HG03354 (cell line): ENCODE results near the gene UBE2Q1.
"Not testable (repeated sequence)": the region's sequence is repeated elsewhere in the genome, so short reads cannot be mapped to it uniquely, and the experiment has no call there.

Experiments used
- ATAC-seq: cut with Tn5 transposase; IDR thresholded peaks from one replicate; pipeline ENCODE4 v1.9.1; 2021; ENCODE audit warnings: mild to moderate bottlenecking; ENCODE audit not compliant: unreplicated experiment, poor library complexity, severe bottlenecking

UBE2Q1 gene

DNA sequence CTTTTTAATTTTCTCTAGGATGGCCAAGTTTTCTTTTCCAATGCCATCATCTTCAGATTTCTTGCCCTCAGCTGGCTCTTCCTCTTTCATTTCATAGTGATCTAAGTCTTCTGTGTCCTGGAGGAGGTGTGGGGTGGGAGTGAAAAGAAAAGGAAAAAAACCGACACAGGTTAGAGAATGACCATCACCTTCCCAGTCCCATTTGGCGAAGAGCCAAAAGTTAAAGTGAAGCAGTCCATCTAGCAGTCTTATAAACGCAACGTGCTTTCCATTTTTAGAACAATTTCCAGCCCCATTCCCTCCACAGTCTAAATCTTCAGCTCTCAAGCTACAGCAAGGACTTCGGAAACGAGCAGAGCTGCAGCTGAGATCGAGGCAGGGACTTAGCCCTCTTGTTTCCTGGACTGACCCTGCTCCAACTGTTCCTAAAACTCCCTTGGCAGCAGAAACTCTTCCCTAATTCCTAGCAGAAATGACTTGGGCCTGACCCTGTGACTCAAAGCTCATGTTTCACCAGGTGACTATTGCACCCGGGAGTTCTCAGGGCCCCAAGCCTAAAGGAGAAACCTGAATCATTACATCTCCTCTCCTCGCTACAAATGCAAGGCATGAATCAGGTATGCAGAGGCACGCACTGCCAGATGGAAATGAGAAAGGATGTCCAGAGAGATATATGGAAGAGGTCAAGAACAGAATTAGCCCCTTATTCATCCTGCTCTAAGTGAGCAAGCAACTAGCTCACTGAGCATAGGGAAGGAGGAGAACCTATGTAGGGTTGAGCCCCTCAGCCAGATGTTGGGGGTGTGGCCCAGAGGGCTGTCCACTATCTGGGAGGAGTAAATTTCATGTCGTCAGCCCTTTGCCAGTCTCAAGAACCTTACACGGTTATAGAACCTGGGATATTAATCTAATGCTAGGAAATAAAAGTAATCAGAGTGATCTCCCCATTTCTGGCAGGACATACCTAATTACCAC lies 5.1 kb downstream of the UBE2Q1 start:
- ATAC-seq: no peak

- no peak for ATAC-seq
Observed at GRCh38 chr1:154552036-154552435, 6.4 kb downstream of the UBE2Q1 start.

DNA sequence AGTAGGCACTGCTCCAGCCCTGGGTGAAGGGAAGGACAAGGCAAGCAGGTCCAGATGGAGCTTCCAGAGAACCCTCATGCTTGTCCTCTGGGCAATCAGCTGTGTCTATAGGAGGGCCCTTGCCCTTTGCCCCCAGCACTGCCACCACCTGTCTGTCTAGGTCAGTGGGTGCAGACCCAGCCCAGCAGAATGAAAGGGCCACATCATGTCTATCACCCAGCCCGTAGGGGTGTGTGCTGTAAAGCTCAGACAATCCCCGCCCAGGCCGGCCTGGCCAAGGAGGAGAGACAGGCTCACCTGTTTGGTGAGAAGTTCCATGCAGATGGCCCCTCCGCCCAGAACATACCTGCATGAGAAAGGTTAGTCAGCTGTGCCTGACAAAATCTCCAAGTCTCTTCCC lies 7.0 kb downstream of the UBE2Q1 start:
- no peak for ATAC-seq

- ATAC-seq: no peak
Observed at GRCh38 chr1:154550657-154551056, 7.8 kb downstream of the UBE2Q1 start.

DNA sequence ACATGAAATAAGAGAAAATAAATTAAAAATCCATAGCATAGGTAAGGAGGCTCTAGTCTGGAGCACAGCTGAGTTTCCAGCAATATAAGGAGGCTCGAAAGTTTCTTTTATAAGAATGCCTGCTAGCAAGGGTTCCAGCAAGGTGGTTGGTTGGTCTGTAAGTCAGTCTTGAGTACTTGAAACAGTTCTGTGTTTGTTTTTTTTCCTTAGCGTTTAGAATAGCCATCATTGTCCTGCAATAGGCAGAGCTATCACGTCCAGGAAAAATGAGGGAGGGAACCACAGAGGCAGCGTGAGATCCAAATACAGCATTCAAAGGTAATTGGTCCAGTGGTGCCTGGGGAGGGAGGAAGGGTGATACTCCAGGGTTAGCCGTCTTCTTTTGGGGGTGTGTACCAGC lies 8.4 kb downstream of the UBE2Q1 start:
- ATAC-seq: no peak

DNA sequence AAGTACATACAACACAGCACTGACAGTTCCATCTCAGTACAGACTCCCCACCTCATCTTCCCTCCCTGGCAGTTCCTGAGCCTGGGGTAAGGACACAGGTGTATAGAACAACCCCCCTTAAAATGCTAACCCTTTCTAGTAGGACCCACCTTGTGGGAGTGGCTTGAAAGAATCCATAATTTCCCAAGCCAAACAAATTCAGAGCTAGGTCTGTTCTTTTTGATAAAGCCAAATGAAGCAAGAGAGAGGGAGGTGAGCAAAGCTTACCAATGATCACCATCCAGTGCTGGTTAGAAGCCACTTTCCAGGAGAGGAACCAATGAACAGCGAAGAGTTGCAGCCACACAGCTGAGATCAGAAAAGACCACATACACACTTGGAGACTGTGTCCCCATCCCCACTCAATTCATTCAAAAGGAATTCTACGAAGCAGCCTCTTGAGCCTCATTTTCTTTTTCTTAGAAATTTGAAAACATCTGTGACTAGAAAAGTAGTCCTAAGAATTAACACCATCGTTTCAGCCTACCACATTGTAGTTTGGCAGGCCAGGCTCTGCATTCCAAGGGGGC lies 9.2 kb downstream of the UBE2Q1 start:
- no peak for ATAC-seq

GRCh38 chr1:154548028-154548427 lies 10.4 kb downstream of the UBE2Q1 start:
- no peak for ATAC-seq

- no peak for ATAC-seq
Observed at GRCh38 chr1:154547105-154547732, 11.2 kb downstream of the UBE2Q1 start.

GRCh38 chr1:154546264-154547063 lies 12.0 kb downstream of the UBE2Q1 start:
- ATAC-seq: no peak

DNA sequence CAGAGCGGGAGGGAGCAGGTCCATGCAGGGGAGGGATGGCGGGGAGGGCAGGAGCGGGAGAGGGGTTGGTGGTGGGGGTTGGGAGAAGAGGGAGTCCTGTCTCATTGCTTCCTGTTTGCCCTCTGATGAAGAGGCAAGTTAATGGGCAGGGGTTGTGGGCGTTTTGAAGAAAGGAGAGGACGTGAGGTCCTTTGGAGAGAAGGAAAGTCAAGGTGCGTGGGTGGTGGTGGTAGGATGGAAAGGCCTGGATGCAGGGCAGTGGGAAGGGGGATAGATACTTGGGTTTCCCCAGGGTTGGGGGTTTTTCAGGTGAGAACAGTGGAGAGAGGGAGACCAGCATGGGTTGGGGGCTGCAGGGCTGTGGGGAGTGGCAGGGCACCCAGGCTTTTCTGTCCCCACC lies 17.2 kb downstream of the UBE2Q1 start:
- no peak for ATAC-seq

DNA sequence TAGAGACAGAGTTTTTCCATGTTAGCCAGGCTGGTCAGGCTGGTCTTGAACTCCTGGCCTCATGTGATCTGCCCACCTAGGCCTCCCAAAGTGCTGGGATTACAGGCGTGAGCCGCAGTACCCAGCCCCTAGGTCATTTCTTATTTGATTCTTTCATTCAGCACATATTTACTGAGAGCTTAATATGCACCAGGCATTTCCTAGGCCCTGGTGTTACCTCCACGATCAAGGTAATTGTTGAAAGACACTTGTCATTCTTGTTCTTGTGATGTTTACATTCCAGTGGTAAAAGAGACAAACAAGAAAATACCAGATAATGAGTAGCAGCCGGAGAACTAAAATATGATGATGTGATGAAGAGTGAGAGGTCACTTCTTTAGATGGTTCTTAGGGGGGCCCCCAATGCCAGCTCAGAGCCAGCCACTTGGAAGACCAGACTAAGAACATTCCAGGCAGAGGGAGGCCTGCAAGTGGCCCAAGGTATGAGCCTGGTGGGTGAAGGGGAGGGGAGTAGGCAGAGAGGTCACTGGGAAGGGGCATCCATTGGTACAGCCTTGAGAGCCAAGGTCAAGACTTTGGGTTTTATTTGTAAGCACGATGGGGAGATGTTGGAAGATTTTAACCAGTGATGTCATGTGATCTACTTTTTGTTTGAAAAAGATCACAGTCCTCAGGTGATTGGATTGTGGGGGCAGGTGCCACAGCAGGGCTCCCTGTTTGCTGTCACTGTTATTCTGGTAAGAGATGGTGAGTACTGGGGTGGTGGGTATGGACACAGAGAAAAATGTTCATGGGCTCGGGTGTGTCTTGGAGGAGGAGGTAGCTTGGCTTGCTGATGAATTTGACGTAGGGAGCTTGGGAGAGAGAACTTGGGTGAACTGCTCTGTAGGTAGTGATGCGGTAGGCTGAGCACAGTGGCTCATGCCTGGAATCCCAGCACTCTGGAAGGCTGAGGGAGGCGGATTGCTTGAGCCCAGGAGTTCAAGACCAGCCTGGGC lies 18.7 kb downstream of the UBE2Q1 start:
- ATAC-seq: no peak

DNA sequence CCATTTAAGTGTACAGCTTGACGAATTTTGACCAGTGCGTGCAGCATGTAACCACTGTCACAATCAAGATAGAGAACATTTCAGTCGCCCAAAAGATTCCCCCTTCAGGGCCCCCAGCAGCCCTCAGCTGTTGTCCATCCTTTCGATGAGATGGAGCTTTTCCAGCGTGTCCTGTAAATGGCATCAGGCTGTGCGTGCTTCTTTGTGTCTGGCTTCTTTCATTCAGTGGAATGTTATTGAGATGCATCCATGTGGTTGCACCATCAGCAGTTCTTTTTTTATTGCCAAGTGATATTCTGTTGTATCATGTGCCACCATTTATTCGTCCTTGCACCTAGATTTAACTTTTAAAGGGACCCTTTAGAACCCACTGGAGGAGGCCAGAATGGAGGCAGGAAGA lies 21.9 kb downstream of the UBE2Q1 start:
- no peak for ATAC-seq

- ATAC-seq: no peak
Observed at GRCh38 chr1:154533952-154534844, 24.3 kb downstream of the UBE2Q1 start.

GRCh38 chr1:154531950-154532349 lies 26.5 kb downstream of the UBE2Q1 start:
- not testable (repeated sequence) for ATAC-seq

DNA sequence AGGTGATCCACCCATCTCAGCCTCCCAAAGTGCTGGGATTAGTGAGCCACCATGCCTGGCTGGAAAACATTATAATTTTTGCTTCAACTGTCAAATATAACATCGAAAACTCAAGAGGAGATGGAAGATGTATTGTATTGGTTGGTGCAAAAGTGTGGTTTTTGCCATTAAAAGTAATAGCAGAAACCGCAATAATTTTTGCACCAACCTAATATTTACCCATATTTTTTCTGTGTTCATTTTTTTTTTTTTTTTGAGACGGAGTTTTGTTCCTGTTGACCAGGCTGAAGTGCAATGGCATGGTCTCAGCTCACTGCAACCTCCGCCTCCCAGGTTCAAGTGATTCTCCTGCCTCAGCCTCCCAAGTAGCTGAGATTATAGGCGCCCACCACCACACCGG lies 29.2 kb downstream of the UBE2Q1 start:
- ATAC-seq: no peak

GRCh38 chr1:154527192-154527591 lies 31.3 kb downstream of the UBE2Q1 start:
- ATAC-seq: no peak

GRCh38 chr1:154524881-154525280 lies 33.6 kb downstream of the UBE2Q1 start:
- ATAC-seq: no peak

- ATAC-seq: no peak
Observed at GRCh38 chr1:154521695-154522094, 36.8 kb downstream of the UBE2Q1 start.
